Esophagus squamous epithelium (tissue), 4 donors: ENCODE results near the gene FAIM.

Experiments
- POLR2A ChIP-seq, 4 donors: fragments of 450-650 bp; IDR thresholded peaks; one replicate each; pipeline ENCODE4 v1.6.1; 2017; ENCODE audit warnings: antibody characterized with exemption in 4 of 4, mild to moderate bottlenecking in 4 of 4, moderate library complexity in 3 of 4
- TF ChIP-seq, protein P1 (sequence below), 6 experiments: fragments of 450-650 bp in 4 of 6; fragments of 200-600 bp in 2 of 6; sonication (generic) in 2 of 6; IDR thresholded peaks; one replicate each; pipeline ENCODE4 v1.5.1; 2016 to 2019; ENCODE audit warnings: antibody characterized with exemption in 6 of 6, mild to moderate bottlenecking in 4 of 6, moderate library complexity in 4 of 6

DNA sequence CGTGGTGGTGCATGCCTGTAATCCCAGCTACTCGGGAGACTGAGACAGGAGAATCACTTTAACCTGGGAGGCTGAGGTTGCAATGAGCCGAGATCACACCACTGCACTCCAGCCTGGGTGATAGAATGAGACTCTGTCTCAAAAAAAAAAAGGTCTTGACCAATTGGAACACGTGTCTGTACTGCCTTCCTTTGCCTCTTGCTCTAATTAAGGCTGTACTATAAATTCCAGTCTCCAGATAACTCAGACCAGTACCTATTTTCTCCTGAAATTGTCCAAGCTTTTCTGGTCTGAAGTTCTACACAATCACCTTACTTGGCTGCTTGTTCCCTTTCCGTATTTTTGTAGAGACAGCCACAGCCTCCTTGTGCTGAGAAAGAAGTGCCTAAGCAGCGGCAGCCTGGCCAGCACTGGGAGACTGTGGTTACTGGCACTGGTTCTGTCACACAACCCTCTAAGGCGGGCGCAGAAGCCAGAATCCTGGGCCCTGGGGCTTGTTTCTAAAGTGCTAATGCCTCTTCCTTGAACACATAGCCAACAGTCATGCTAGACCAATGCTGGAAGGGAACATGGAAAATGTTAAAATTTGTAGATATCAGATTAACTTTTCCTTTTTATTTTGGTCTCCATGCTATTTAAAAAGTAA lies 8.3 kb upstream of the FAIM start:
- TF ChIP-seq, protein P1, sequence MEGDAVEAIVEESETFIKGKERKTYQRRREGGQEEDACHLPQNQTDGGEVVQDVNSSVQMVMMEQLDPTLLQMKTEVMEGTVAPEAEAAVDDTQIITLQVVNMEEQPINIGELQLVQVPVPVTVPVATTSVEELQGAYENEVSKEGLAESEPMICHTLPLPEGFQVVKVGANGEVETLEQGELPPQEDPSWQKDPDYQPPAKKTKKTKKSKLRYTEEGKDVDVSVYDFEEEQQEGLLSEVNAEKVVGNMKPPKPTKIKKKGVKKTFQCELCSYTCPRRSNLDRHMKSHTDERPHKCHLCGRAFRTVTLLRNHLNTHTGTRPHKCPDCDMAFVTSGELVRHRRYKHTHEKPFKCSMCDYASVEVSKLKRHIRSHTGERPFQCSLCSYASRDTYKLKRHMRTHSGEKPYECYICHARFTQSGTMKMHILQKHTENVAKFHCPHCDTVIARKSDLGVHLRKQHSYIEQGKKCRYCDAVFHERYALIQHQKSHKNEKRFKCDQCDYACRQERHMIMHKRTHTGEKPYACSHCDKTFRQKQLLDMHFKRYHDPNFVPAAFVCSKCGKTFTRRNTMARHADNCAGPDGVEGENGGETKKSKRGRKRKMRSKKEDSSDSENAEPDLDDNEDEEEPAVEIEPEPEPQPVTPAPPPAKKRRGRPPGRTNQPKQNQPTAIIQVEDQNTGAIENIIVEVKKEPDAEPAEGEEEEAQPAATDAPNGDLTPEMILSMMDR (IDR thresholded peaks at IDR 0.05) = no peak
- no peak for TF ChIP-seq POLR2A (IDR thresholded peaks at IDR 0.05)
